Glomerular endothelial cell (primary cell): Measurements from ENCODE around the gene KMT2B. TPM values are rescaled to one million over a fixed set of nuclear protein-coding genes. Genes with fewer than 3 reads are reported as not detected.
"Not testable (repeated sequence)": the region's sequence is repeated elsewhere in the genome, so short reads cannot be mapped to it uniquely, and the experiment has no call there.

Experiments
- DNase-seq: peaks from one replicate; pipeline ENCODE4 v3.0.0-alpha.2; 2011; ENCODE audit warnings: low read depth, low spot score; ENCODE audit errors: extremely low read depth
- total RNA-seq: library from RNA; depleted of rRNA; stranded (reverse); fragments of >200 nt; gene quantifications from 2 replicates; pipeline ENCODE4 v1.2.3, GENCODE V29; 2015

The KMT2B gene
- total RNA-seq, 1 donor from 2014 or later: 34.4 TPM

DNA sequence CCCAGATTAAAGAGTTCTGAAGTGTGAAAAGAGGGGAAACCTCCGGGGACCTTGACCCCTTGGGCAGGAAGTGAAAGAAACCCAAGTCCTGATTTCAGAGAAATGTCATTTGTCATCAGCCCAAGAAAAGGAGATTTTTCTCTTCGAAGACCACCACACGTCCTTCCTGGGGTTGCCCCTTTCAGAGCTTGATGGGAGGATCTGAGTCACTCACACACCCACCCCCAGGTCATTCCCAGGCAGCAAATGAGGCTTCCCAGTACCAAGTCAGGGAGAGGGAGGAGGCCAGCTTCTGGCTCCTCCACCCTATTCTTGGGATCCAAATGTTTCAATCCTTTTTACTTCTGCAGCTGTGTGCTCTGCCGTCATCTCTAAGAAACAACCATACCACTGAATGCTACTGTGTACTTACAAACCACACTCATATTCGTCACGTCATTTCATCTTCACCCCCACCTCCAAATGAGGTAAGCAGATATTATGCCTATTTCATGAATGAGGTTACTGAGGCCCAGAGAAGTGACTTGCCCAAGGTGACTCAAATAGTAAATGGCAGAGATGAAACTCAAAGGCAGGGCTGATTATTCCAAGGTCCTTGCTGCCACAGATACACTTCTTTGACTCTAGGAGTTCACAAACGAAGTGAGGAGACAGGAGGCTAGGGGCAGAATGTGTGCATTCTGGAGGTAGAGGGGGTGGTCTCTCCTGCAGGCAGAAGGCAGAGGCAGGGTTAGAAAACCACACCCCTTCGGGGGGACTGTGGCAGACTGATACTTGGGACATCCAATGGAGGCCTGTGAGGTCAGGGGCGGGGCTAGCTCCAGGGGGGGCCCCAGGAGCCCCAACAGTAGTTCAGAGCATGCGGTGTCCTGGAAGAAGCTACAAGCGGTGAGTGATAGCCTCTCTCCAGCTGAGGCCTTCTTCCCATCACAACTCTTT lies 5.0 kb upstream of the KMT2B start:
- no peak for DNase-seq

GRCh38 chr19:35713506-35713850 lies 4.3 kb upstream of the KMT2B start:
- DNase-seq: no peak

DNA sequence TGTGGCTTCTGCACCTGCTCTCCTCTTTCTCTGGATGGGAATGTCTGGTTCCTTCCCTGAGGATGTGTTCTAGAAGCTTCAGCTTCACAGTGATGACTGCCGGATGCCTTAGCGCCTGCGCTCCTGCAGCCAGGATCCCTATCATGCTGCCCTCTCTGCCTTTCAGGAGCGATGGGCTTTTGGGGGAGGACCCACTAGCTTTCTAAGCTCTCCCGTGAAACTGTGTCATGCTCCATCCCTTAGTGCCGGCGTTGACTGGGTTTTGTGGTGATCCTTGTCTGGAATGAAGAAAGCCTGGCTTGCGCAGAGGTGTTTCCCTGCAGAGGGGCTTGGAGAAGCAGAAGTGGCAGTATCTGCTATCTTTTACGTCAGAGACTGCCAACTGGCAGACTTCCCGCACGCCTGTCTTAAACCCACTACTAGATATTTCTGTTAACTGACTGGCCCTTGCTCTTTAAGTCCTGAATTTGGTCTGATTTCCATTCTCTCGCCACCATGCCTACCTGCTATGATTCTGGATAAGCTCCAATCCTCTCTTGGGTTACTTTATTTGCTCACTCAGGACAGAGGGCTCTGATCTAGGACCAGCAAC lies 3.8 kb upstream of the KMT2B start:
- no peak for DNase-seq

- DNase-seq: no peak
These were observed 3.0 kb upstream of the KMT2B start for GRCh38 chr19:35714601-35715354.

GRCh38 chr19:35715355-35715809 lies 2.4 kb upstream of the KMT2B start:
- no peak for DNase-seq

DNA sequence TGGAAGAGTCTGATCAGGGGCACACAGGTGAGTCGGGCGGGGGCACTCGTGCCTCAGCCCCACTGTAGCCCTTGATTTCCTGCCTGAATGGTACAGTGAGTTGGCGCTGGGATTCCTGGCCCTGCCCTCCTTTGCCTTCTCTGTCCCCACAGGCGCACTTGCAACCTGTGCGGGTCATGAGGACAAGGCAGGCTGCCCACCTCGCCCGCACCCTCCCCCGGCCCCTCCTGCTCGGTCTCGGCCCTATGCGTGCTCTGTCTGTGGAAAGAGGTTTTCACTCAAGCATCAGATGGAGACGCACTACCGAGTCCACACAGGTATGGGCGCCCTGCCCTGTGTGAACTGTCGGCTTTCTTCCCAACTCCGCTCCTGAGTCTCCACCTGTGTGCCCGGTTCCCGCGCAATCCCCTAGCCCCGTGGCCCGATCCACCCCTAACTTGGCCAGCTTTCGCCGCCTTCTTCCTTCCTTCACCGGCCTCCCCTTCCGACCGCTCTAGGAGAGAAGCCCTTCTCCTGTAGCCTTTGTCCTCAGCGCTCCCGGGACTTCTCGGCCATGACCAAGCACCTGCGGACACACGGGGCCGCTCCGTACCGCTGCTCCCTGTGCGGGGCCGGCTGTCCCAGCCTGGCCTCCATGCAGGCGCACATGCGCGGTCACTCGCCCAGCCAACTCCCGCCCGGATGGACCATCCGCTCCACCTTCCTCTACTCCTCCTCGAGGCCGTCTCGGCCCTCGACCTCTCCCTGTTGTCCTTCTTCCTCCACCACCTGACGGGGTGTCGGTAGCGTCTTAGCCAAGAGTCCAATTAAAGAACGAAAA lies 1.6 kb upstream of the KMT2B start:
- DNase-seq: no peak

- DNase-seq: peak; percentile 55
These were observed 770 bp upstream of the KMT2B start for GRCh38 chr19:35716801-35717664.

- DNase-seq: no peak
These were observed 690 bp downstream of the KMT2B start for GRCh38 chr19:35718345-35719041.

DNA sequence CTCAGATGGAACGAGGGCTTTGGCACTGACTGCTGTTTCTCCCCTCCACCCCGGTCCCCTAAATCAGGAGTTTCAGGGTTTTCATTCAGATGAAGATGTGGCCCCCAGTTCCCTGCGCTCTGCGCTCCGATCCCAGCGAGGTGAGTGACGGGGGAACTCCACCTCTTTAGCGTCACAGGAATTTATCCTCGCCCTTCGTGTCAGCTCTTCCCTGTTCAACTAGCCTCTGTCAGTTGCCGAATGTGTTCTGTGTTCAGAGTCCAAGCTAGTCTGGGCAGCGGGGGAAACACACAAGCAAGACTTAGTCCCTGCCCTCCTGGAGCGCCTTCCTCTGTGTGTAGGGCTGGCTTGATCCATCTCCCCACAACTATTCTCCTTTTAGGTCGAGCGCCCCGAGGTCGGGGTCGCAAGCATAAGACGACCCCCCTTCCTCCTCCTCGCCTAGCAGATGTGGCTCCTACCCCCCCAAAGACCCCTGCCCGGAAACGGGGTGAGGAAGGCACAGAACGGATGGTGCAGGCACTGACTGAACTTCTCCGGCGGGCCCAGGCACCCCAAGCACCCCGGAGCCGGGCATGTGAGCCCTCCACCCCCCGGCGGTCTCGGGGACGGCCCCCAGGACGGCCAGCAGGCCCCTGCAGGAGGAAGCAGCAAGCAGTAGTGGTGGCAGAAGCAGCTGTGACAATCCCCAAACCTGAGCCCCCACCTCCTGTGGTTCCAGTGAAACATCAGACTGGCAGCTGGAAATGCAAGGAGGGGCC lies 1.8 kb downstream of the KMT2B start:
- DNase-seq: no peak

DNA sequence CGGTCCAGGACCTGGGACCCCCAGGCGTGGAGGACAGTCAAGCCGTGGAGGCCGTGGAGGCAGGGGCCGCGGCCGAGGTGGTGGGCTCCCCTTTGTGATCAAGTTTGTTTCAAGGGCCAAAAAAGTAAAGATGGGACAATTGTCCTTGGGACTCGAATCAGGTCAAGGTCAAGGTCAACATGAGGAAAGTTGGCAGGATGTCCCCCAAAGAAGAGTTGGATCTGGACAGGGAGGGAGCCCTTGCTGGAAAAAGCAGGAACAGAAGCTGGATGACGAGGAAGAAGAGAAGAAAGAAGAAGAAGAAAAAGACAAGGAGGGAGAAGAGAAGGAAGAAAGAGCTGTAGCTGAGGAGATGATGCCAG lies 2.3 kb downstream of the KMT2B start:
- no peak for DNase-seq

GRCh38 chr19:35720648-35721047 lies 2.8 kb downstream of the KMT2B start:
- DNase-seq: no peak

- DNase-seq: no peak
These were observed 3.6 kb downstream of the KMT2B start for GRCh38 chr19:35721374-35721773.

DNA sequence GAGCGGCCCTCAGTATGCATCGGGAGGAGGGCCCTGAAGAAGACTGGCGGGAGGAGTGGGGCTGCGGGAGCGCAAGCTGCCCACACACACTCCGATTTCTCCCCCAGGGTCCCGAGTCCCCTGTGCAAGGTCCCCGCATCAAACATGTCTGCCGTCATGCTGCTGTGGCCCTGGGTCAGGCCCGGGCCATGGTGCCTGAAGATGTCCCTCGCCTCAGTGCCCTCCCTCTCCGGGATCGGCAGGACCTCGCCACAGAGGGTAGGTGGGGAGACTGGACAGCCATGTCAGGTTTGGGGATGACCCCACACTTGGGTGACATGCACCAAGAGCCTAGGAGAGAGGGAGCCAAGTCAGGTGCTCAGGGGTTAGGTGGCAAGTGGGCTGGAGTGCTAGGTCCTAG lies 4.7 kb downstream of the KMT2B start:
- DNase-seq: no peak

DNA sequence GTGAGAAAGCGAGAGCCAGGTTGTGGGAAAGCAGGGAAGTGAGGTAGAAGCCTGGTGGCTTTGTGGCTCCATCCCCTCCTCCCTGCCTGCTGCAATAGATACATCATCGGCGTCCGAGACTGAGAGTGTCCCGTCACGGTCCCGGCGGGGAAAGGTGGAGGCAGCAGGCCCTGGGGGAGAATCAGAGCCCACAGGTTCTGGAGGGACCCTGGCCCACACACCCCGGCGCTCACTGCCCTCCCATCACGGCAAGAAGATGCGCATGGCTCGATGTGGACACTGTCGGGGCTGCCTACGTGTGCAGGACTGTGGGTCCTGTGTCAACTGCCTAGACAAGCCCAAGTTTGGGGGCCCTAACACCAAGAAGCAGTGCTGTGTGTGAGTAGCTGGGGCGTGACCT lies 5.1 kb downstream of the KMT2B start:
- DNase-seq: no peak

DNA sequence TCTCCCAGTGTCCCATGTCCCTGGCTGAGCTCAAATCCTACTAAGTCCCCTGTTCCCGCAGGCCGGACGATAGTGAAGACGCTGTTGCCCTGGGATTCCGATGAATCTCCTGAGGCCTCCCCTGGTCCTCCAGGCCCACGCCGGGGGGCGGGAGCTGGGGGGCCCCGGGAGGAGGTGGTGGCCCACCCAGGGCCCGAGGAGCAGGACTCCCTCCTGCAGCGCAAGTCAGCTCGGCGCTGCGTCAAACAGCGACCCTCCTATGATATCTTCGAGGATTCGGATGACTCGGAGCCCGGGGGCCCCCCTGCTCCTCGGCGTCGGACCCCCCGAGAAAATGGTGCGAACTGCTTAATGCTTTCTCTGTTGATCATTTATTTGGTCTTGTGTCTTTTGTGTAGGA lies 5.9 kb downstream of the KMT2B start:
- DNase-seq: no peak

DNA sequence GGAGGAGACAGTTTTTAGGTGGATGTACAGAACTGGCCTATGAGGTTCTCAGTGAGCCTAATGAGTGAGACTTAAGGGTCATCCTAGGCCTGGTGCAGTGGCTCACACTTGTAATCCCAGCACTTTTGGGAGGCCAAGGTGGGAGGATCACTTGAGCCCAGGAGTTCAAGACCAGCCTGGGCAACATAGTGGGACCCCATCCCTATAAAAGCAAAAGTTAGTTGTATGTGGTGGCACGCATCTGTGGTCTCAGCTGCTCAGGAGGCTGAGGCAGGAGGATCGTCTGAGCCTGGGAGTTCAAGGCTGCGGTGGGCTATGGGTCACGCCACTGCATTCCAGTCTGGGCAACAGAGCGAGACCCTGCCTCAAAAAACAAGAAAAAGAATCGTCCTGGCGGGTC lies 6.3 kb downstream of the KMT2B start:
- not testable (repeated sequence) for DNase-seq

- no peak for DNase-seq
These were observed 6.8 kb downstream of the KMT2B start for GRCh38 chr19:35724560-35724959.

- no peak for DNase-seq
These were observed 7.5 kb downstream of the KMT2B start for GRCh38 chr19:35725216-35725861.
